B cell (primary cell): Measurements from ENCODE around the gene AGT.

Experiments
- CTCF ChIP-seq: fragments of 200-600 bp; IDR thresholded peaks from one replicate; pipeline ENCODE4 v1.8.0; 2022; ENCODE audit warnings: antibody characterized with exemption, mild to moderate bottlenecking
- EZH2 ChIP-seq: IDR thresholded peaks from 2 replicates; pipeline ENCODE4 v1.6.1; 2012; ENCODE audit warnings: borderline replicate concordance, low read depth, mild to moderate bottlenecking, moderate library complexity, low read length; ENCODE audit not compliant: insufficient read depth, poor library complexity, severe bottlenecking

GRCh38 chr1:230700132-230700531, 13.8 kb downstream of the AGT start:
- TF ChIP-seq CTCF (no peak), EZH2 (no peak)
